ENCODE data around the gene MORN4. TPM values are rescaled to one million over a fixed set of nuclear protein-coding genes. Genes with fewer than 3 reads are reported as not detected.

The MORN4 gene
- total RNA-seq, 1 experiment from 2014 or later: 11.9 TPM

GRCh38 chr10:97599272-97599619 is 34.1 kb downstream of the MORN4 start:
- H3K27me3 Mint-ChIP-seq (ENCODE audit: low read depth): no peaks in the 10 kb centered on the region; the same call in 1 of the 2 replicates
- Histone ChIP-seq H2AFZ (ENCODE audit: low read length) (no peak overlapping the region), H2BK120ac (ENCODE audit: low read depth, low read length, poor library complexity, severe bottlenecking) (no peak overlapping the region), H4K8ac (replicated peaks; ENCODE audit: insufficient read length, low read depth, low read length) (no peak overlapping the region), H3K4me1 (ENCODE audit: insufficient read depth, low read length) (no peaks in the 10 kb centered on the region), H3K4ac (ENCODE audit: low read depth, low read length) (no peak overlapping the region), H3K4me2 (ENCODE audit: insufficient read depth, insufficient read length, low read length) (no peak overlapping the region), H2BK15ac (ENCODE audit: low read depth, low read length) (no peak overlapping the region), H3K27ac (ENCODE audit: insufficient read length, low read depth, low read length) (no peak overlapping the region), H3K14ac (ENCODE audit: insufficient read depth, low read length) (no peak overlapping the region; the same call in 1 of the 2 replicates), H3K56ac (ENCODE audit: insufficient read length, low read depth, low read length) (no peak overlapping the region), H3K23ac (ENCODE audit: insufficient read length, low read depth, low read length) (no peak overlapping the region), H4K5ac (ENCODE audit: insufficient read length, low read depth, low read length) (no peak overlapping the region), H2BK5ac (ENCODE audit: insufficient read length, low read length) (no peak overlapping the region), H3K9me3 (ENCODE audit: control insufficient read depth, low read depth, low read length) (no peaks in the 10 kb centered on the region), H3K79me1 (ENCODE audit: insufficient read depth, low read depth, low read length, poor library complexity, severe bottlenecking) (no peaks in the 10 kb centered on the region), H2BK12ac (ENCODE audit: insufficient read length, low read depth, low read length) (no peak overlapping the region), H3K23me2 (ENCODE audit: insufficient read length, low read depth, low read length, poor library complexity, severe bottlenecking) (no peaks in the 10 kb centered on the region), H3T11ph (ENCODE audit: low read length) (no peak overlapping the region), H3K18ac (ENCODE audit: insufficient read length, low read depth, low read length) (no peak overlapping the region), H4K91ac (ENCODE audit: insufficient read length, low read depth, low read length) (no peak overlapping the region), H3K79me2 (ENCODE audit: insufficient read depth, low read length) (no peaks in the 10 kb centered on the region), H3K9ac (ENCODE audit: extremely low read depth, insufficient read length, low read length) (no peak overlapping the region), H2BK20ac (ENCODE audit: low read depth, low read length, poor library complexity, severe bottlenecking) (no peak overlapping the region), H3K27me3 (ENCODE audit: insufficient read depth, low read length) (no peaks in the 10 kb centered on the region), H4K20me1 (ENCODE audit: control insufficient read depth, insufficient read depth, insufficient read length) (no peaks in the 10 kb centered on the region), H2AK5ac (ENCODE audit: insufficient read length, low read length) (no peak overlapping the region)
- no peak overlapping the region for H3K4me3 Mint-ChIP-seq
- peaks cover 6 to 11% of the 10 kb centered on the region in 2 experiments; a peak in 3 of 4 replicates for H3K4me1 Mint-ChIP-seq
- no peaks in the 10 kb centered on the region for H3K9me3 Mint-ChIP-seq
- TF ChIP-seq CTCF (conservative IDR thresholded peaks at IDR 0.05): no peak
- WGBS (ENCODE audit: extremely low coverage, insufficient read length, low lambda C conversion rate): no CpG with 5 or more reads among the region's 6 CpGs
- no peak for DNase-seq
- no peaks in the 10 kb centered on the region for H3K36me3 Mint-ChIP-seq (ENCODE audit: insufficient read depth in 1 of 3, low read depth in 3 of 3)
- H3K27ac Mint-ChIP-seq: 0 out of 7 replicates have a peak overlapping the region, but pooled peaks of 2 of the 3 experiments have one; percentile 9 to 15

Data from H9 (cell line).